HG03521 (cell line): ENCODE results near the gene DOCK1.

ENCODE experiments used
- ATAC-seq: cut with Tn5 transposase; IDR thresholded peaks from one replicate; pipeline ENCODE4 v1.9.1; 2021; ENCODE audit warnings: mild to moderate bottlenecking, moderate library complexity; ENCODE audit not compliant: unreplicated experiment

Gene DOCK1

GRCh38 chr10:127485153-127485857, 580.1 kb downstream of the DOCK1 start:
- no peak for ATAC-seq

GRCh38 chr10:127486355-127486754, 581.1 kb downstream of the DOCK1 start:
- no peak for ATAC-seq

GRCh38 chr10:127492607-127493250, 587.5 kb downstream of the DOCK1 start:
- no peak for ATAC-seq

GRCh38 chr10:127496035-127496434, 590.8 kb downstream of the DOCK1 start:
- no peak for ATAC-seq

- ATAC-seq = no peak
Measured at GRCh38 chr10:127497685-127498084, 592.5 kb downstream of the DOCK1 start.

- no peak for ATAC-seq
Measured at GRCh38 chr10:127498087-127498486, 592.9 kb downstream of the DOCK1 start.

- ATAC-seq = no peak
Measured at GRCh38 chr10:127500127-127500526, 594.9 kb downstream of the DOCK1 start.
